Tibial nerve (tissue), 4 donors: ENCODE measurements around the gene FOXO4. TPM values are rescaled to one million over a fixed set of nuclear protein-coding genes. Genes with fewer than 3 reads are reported as not detected.

Experiments used
- DNase-seq, 2 donors: peaks; one replicate each; pipeline ENCODE4 v3.0.0-alpha.2; 2019; ENCODE audit warnings: low spot score in 2 of 2
- H3K27ac ChIP-seq, 4 donors: fragments of 200-600 bp; sonication (generic) in 3 of 4; one replicate each; pipeline ENCODE4 v1.5.1; 2017 to 2019; ENCODE audit warnings: mild to moderate bottlenecking in 1 of 4
- H3K27me3 ChIP-seq, 2 donors: fragments of 200-600 bp; sonication (generic) in 1 of 2; one replicate each; pipeline versions ENCODE4 v1.5.1 to v1.6.0; 2017 to 2019
- H3K36me3 ChIP-seq, 3 donors: fragments of 200-600 bp; sonication (generic); one replicate each; pipeline ENCODE4 v1.5.1; 2018 to 2019
- H3K4me1 ChIP-seq, 4 donors: fragments of 200-600 bp; sonication (generic) in 3 of 4; one replicate each; pipeline ENCODE4 v1.5.1; 2017 to 2019
- H3K4me3 ChIP-seq, 4 donors: fragments of 200-600 bp; sonication (generic) in 3 of 4; one replicate each; pipeline ENCODE4 v1.5.1; 2017 to 2019; ENCODE audit warnings: mild to moderate bottlenecking in 1 of 4, moderate library complexity in 1 of 4
- H3K9me3 ChIP-seq, 4 donors: fragments of 200-600 bp; sonication (generic) in 3 of 4; one replicate each; pipeline ENCODE4 v1.5.1; 2017 to 2019
- EP300 ChIP-seq, 2 donors: sonication (generic); formaldehyde crosslinking; IDR thresholded peaks; one replicate each; pipeline ENCODE4 v1.6.1; 2017; ENCODE audit warnings: antibody characterized with exemption in 2 of 2, mild to moderate bottlenecking in 1 of 2
- POLR2A ChIP-seq, 2 donors: fragments of 450-650 bp; IDR thresholded peaks; one replicate each; pipeline ENCODE4 v1.6.1; 2017; ENCODE audit warnings: antibody characterized with exemption in 2 of 2, mild to moderate bottlenecking in 2 of 2, moderate library complexity in 2 of 2
- WGBS, 2 donors: methylation state at CpG; one replicate each; pipeline ENCODE4 v1.1.5; 2018; 5-methylcytosine and 5-hydroxymethylcytosine counted together
- total RNA-seq, 4 donors: library from RNA; depleted of rRNA; stranded (reverse); fragments of >200 nt; gene quantifications; one replicate each; pipeline ENCODE4 v1.1.0, GENCODE V29; 2016
- TF ChIP-seq, protein P1 (sequence below), 5 experiments: fragments of 200-600 bp in 3 of 5; fragments of 450-650 bp in 2 of 5; sonication (generic) in 3 of 5; IDR thresholded peaks; one replicate each; pipeline ENCODE4 v1.5.1; 2016 to 2019; ENCODE audit warnings: antibody characterized with exemption in 5 of 5, mild to moderate bottlenecking in 3 of 5, moderate library complexity in 2 of 5

FOXO4 gene
- total RNA-seq, 4 donors from 2014 or later = 18.9 to 35.4 (median 30.5) TPM

DNA sequence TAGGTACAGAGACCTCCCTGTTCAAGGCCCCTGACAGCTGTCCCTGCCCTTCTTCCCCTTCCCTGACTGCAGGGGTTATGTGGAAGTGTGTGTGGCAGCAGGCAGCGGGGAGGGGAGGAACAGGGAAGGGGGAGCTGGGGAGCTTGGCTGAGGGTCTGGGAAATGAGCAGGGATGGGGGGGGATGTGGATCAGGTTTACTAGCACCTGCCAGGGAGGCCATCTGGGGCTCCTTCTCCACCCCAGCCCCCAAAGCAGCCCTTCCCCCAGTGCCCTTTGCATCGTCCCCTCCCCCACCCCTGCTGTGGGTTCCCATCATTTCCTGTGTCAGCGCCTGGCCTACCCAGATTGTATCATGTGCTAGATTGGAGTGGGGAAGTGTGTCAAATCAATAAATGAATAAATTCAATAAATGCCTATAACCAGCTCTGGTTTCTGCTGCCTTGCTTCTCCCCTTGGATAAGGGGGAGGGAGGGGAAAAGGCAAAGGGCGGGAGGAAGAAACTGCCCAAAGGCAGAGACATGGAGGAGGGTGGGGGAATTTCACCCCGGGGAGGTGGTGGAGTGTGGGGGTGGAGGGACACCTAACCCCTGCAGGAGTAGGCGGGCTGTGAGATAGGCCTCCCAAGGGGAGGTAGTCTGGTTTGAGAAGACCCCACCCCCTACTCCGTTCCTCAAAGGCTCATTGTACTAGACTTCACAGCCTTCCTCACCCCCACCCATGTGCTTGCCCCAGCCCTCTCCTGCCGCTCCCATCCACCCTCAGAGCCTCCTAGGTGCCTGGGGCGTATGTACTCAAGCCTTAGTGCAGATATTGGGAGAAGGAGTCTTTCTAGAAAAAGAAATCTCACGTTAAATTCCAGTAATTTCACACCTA is 7.7 kb downstream of the FOXO4 start:
- Histone ChIP-seq H3K36me3 (no peaks in the 10 kb centered on the region), H3K27me3 (no peaks in the 10 kb centered on the region), H3K27ac (peak overlapping the region in 3 of 4 donors; percentile 71 to 82 (median 74)), H3K4me3 (no peak overlapping the region), H3K4me1 (peaks cover 0 to 27% (median 3%) of the 10 kb centered on the region in 4 donors), H3K9me3 (no peaks in the 10 kb centered on the region)
- DNase-seq = no peak
- TF ChIP-seq, protein P1, sequence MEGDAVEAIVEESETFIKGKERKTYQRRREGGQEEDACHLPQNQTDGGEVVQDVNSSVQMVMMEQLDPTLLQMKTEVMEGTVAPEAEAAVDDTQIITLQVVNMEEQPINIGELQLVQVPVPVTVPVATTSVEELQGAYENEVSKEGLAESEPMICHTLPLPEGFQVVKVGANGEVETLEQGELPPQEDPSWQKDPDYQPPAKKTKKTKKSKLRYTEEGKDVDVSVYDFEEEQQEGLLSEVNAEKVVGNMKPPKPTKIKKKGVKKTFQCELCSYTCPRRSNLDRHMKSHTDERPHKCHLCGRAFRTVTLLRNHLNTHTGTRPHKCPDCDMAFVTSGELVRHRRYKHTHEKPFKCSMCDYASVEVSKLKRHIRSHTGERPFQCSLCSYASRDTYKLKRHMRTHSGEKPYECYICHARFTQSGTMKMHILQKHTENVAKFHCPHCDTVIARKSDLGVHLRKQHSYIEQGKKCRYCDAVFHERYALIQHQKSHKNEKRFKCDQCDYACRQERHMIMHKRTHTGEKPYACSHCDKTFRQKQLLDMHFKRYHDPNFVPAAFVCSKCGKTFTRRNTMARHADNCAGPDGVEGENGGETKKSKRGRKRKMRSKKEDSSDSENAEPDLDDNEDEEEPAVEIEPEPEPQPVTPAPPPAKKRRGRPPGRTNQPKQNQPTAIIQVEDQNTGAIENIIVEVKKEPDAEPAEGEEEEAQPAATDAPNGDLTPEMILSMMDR (IDR thresholded peaks at IDR 0.05) = no peak
- TF ChIP-seq POLR2A (IDR thresholded peaks at IDR 0.05) (no peak), EP300 (IDR thresholded peaks at IDR 0.05) (no peak)
- 12 to 30% methylated on average over 6 to 10 of the region's 10 CpGs for WGBS, 2 donors

DNA sequence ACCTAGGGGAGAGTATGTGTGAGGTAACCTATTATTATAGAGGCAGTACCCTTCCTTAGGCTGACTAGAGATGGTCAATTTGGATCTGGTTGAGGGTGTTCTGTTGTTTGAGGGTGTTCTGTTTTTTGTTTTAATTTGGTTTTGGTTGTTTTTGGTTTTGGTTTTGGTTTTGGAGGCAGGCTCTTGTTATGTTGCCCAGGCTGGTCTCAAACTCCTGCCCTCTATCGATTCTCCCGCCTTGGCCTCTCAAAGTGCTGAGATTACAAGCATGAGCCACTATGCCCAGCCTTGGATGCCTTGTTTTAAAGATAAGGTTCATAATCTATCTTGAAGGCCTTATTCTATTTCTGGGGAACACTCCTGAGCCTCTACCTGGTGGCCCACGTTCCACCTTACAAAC is 10.0 kb downstream of the FOXO4 start:
- WGBS, 2 donors = 84 to 100% methylated on average over 3 of the region's 3 CpGs
- no peak overlapping the region for H3K4me3 ChIP-seq
- no peak overlapping the region for H3K27ac ChIP-seq
- TF ChIP-seq EP300 (IDR thresholded peaks at IDR 0.05) = no peak
- TF ChIP-seq, protein P1 (IDR thresholded peaks at IDR 0.05) = no peak
- no peak for TF ChIP-seq POLR2A (IDR thresholded peaks at IDR 0.05)
- H3K9me3 ChIP-seq = no peaks in the 10 kb centered on the region
- H3K36me3 ChIP-seq = no peaks in the 10 kb centered on the region
- H3K4me1 ChIP-seq = peaks cover 0 to 21% (median 3%) of the 10 kb centered on the region in 4 donors
- no peaks in the 10 kb centered on the region for H3K27me3 ChIP-seq
- DNase-seq = no peak

DNA sequence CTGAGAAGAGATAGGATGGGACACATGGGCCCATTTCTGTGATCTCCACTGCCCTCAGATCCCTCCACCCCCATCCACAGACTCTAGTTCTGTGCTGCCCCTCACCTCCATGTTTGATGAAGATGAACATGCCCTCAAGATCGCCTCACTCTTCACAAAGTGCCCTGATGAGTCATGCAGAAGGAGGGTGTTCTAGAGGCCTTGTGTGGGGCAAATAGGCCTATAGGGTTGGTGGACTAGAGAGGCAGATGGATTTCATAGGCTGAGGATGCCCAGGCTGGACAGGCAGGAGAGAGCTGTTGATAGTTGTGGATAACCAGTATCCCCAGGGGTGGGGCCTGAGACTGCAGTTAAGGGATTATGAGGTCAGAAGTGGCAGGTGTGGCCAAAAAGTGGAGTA is 10.8 kb downstream of the FOXO4 start, which contains the start of gene CXorf65:
TSS of gene CXorf65 (minus strand) at position 314 of the 400 bp plus-strand sequence. CDS start at position 130, 184 bp downstream.
- no peak within 1 kb of the TSS for H3K4me3 ChIP-seq
- 63 to 82% methylated on average over 1 of the region's 1 CpG for WGBS, 2 donors
- TF ChIP-seq EP300 (IDR thresholded peaks at IDR 0.05) (no peak), POLR2A (IDR thresholded peaks at IDR 0.05) (no peak)
- TF ChIP-seq, protein P1 (IDR thresholded peaks at IDR 0.05) = no peak

DNA sequence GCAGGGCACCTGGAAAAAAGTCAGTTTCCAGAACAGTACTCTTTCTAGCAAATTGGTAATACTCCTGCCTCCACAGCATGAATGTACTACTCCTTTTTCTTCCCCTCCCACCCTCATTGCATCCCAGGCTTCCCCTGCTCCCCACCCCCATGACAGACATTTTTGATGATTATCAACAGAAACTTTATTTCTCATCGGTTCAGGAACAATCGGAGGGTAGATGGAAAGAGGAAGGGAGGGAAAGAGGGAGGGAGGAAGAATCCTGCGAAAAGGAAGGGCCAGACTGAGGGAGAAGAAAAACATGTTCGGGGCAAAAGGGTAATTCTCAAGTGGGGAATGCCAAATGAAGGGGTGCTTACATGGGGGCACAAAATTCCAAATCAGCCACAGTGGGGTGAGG is 11.6 kb downstream of the FOXO4 start:
- H3K27me3 ChIP-seq = no peaks in the 10 kb centered on the region
- 53 to 59% methylated on average over 4 of the region's 4 CpGs for WGBS, 2 donors
- no peak for TF ChIP-seq POLR2A (IDR thresholded peaks at IDR 0.05)
- TF ChIP-seq, protein P1 (IDR thresholded peaks at IDR 0.05) = no peak
- TF ChIP-seq EP300 (IDR thresholded peaks at IDR 0.05) = no peak

More for the DNA sequence above, 10.8 kb downstream of the FOXO4 start, which contains the start of gene CXorf65:
- no peak for DNase-seq
- H3K36me3 ChIP-seq = no peaks in the 10 kb centered on the region
- H3K9me3 ChIP-seq = no peaks in the 10 kb centered on the region
- H3K27me3 ChIP-seq = no peaks in the 10 kb centered on the region
- no peak within 1 kb of the TSS for H3K27ac ChIP-seq
- H3K4me1 ChIP-seq = peaks cover 0 to 21% (median 3%) of the 10 kb centered on the region in 4 donors

DNA sequence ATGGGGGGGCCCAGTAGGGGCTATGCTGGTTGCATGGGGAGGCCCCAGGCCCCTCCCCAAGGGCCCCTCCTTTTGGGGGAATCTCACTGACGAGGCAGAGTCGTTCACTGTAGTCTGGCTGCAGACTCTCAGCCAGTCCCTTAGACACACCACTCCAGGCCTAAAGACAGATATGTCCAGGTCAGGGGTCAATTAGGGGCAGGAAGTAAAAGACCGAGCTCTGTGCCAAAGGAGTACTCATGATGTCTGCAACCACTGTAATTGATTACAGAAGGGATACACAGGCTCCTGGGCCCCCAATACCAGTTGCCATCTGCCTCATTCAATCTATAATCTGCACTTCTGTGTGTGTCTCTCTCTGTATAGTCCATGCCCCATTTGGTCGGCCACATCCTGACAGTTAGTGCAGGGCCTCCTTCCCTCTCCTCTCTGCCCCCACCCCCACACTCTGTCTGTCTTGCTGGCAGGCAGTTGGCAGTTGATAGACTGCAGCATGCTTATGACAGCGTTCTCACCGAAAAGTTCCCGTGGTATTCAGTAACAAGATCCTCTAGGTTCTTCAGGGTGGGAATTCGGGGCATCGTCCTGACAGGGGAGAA is 12.2 kb downstream of the FOXO4 start:
- Histone ChIP-seq H3K9me3 (no peaks in the 10 kb centered on the region), H3K4me3 (no peak overlapping the region), H3K27me3 (no peaks in the 10 kb centered on the region), H3K36me3 (no peaks in the 10 kb centered on the region), H3K4me1 (peaks cover 0 to 17% (median 3%) of the 10 kb centered on the region in 4 donors), H3K27ac (no peak overlapping the region)
- no peak for TF ChIP-seq POLR2A (IDR thresholded peaks at IDR 0.05)
- TF ChIP-seq, protein P1 (IDR thresholded peaks at IDR 0.05) = no peak
- TF ChIP-seq EP300 (IDR thresholded peaks at IDR 0.05) = no peak
- no peak for DNase-seq
- WGBS, 2 donors = 22 to 50% methylated on average over 7 to 9 of the region's 9 CpGs

More for the DNA sequence above, 11.6 kb downstream of the FOXO4 start:
- Histone ChIP-seq H3K36me3 (no peaks in the 10 kb centered on the region), H3K27ac (no peak overlapping the region), H3K4me1 (peaks cover 0 to 21% (median 3%) of the 10 kb centered on the region in 4 donors), H3K4me3 (no peak overlapping the region), H3K9me3 (no peaks in the 10 kb centered on the region)
- DNase-seq = no peak
